ENCODE results near the gene RNU1-4.
"Not testable (repeated sequence)": the region's sequence is repeated elsewhere in the genome, so short reads cannot be mapped to it uniquely, and the experiment has no call there.

RNU1-4 gene

DNA sequence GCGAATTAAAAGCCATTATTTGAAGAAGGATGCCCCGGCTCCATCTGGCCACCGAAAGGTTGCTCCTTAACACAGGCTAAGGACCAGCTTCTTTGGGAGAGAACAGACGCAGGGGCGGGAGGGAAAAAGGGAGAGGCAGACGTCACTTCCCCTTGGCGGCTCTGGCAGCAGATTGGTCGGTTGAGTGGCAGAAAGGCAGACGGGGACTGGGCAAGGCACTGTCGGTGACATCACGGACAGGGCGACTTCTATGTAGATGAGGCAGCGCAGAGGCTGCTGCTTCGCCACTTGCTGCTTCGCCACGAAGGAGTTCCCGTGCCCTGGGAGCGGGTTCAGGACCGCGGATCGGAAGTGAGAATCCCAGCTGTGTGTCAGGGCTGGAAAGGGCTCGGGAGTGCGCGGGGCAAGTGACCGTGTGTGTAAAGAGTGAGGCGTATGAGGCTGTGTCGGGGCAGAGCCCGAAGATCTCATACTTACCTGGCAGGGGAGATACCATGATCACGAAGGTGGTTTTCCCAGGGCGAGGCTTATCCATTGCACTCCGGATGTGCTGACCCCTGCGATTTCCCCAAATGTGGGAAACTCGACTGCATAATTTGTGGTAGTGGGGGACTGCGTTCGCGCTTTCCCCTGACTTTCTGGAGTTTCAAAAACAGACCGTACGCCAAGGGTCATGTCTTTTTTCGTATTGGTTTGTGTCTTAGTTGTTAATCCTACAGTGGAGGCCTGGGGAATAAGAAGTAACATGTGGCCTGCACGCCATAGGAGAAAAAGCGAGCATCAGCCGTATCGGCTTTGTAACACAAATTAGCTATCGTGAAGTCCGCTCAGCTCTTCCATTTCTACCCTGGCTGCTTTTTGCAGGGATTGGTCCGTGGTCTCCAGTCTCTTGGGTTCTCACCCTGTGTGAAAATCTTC, at the start of gene RNU1-4:
RNU1-4 (plus strand) TSS at position 470 of the 918 bp plus-strand sequence.
- not testable (repeated sequence) for DNase-seq

DNA sequence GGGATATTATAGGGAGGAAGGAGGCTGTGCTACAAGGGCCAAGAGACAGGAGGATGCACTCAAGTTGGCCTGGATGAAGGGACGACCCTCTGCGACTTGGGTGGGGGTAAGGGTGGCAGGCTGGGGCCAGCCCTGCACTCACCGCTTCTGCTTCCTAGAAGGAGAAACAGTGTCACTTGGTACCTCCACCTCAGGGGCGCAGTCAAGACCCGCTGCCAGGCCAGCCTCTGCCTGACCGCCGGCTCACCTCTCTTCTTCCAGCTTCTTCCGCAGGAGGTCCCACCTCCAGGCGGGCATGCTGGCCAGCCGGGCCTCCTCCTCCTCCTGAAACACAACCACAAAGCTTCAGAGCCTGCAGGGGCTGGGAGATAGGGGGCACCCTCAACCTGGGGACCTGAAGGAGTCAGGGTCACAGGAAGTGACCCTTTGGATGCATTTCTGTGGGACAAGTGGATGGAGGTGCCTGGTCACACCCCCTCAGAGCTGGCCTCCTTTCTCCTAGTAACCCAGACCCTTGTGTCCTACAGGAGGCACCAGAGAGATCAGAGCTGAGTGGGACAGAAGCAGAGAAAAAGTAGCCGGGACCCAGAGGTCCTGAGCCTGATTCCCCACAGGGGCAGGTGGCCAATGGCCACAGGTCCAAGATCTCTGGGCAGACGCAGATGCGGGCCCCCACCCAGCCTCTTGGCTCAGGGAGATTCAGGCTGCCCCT, 49.2 kb upstream of the RNU1-4 start:
- not testable (repeated sequence) for DNase-seq

DNA sequence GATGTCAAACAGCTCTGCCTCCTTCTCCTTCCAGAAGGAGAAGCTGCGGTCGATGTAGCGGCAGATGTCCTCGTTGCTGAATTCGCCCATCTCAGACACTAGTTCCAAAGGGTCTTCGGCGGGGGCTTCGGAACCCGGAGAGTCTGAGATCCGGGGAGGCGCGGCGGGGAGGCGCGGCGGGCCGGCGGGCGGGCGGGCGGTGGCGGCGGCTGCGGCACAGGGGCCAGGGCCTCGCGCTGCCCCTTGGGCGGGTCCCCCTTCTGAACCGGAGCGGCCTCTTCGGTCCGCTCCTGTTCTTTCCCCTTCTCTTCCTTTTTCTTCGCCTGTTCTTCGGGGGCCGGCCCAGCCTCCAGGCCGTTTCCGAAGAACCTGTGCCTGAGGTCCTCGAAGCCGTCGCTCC, 48.0 kb upstream of the RNU1-4 start:
- not testable (repeated sequence) for DNase-seq

DNA sequence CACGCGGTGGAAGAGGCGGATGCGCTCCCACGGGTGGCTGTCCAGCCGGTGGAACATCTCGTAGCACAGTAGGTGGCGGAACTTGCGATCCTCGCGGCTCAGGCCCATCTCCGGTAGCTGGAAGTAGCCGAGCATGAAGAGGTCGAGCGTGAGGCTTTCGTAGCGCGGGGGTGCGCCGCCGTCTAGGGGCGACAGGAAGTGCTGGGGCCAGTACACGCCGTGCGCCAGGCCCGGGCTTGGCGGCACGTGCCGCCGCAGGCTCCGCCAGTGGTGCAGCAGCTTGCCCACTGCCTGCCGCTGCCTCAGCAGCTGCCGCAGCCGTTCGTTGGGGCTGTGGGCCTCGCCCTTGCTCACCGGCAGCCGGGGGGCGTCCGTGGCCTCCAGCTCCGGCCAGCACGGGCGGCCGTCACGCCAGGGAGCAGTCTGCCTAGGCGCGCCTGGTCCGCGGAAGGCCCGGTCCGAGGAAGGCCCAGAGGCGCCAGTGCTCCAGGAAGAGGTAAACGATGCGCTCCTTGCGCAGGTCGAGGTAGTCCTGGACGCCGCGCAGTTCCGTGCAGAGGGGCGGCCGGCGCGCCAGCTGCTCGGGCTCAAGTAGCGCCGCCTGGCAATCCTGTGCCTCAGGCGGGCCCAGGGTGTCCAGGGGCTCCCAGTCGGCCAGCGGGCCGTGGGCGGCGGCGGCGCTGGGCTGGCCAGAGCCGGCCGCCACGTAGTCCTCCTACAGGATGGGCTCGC, 47.4 kb upstream of the RNU1-4 start:
- DNase-seq, result not testable (repeated sequence)

DNA sequence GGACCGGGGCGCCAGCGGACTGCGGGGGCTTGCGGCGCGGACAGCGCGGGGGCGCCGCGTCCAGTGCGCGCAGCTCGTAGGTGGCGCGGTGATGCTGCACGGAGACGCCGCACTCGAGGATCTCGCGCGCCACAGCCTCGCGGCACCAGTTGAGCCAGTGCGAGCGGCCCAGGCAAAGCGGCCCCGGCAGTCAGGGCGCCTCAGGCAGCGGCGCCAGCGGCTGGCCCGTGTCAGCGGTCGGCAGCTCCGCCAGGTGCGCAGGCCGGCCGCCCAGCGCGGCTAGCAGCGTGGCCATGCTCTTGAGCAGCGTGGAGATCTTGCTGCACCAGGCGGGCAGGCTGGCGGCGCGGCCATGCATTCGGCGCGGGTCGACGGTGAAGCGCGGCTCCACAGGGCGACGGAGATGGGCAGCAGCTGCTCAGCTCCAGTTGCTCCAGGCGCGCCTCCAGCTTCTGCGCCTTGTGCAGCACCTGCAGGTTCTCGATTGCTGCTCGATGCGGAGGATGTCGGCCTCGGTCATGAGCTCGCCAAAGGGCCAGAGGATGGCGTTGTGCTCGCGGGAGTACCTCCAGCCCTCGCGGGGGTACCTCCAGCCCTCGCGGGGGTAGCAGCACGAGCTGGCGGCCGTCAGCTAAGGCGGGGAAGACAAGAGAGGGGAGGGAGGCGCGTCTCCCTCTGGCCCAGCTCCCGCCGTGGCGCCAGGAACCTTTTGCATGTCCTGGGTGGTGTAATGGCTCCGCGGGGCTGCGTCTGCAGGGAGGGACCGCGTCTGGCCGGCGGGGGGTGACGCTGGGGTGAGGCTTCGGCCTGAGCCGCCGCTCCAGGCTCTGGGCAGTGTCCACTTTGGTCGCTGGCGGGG, 46.6 kb upstream of the RNU1-4 start:
- DNase-seq, result not testable (repeated sequence)

DNA sequence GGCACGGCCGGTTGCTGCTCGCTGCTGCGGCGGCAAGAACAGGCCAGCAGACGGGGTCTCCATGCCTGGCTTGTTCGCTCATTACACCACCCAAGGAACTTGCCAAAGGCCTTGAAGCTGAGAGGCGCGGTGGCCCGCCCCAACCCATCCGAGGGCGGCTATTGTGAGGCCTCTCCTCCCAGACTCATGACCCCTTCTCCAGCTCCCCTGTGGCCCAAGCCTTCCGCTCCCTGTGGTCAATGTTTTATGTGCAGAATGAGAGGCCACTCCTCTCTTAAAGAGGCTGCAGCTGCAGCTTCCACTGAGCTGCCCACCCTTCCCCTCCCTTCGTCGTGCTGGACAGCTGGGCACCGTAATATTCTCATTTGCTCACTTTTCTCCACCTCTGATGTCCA, 46.0 kb upstream of the RNU1-4 start:
- DNase-seq, result not testable (repeated sequence)

DNA sequence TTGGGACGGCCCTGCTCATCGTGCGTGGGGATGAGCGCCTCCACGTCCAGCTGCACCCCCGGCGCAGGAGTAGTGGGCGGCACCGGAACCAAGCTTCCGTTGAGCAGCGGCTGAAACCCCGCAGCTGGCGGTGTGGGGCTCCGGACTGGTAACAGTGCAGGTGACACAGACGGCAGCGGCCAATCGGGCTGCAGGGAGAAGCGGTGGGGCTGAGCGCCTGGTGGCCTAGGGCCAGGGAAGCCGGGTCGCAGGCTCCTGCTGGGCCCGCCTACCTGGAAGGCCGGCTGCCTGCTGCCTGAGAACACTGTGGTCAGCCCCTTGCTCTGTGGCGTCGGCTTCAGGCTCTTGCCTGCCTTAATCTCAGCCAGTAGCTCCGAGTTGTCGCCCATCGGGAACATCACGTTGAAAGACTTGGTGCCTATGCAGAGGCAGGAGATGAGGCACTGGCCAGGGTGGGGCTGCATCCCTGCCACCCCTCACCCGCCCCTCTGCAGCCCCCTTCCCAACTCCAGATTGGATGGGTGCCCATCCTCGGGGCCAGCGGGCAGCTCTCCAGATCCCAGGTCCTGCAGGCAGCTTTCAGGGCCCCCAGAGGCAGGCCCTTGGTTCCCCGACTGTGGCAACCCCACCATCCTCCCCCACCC, 43.7 kb upstream of the RNU1-4 start:
- DNase-seq, result not testable (repeated sequence)

DNA sequence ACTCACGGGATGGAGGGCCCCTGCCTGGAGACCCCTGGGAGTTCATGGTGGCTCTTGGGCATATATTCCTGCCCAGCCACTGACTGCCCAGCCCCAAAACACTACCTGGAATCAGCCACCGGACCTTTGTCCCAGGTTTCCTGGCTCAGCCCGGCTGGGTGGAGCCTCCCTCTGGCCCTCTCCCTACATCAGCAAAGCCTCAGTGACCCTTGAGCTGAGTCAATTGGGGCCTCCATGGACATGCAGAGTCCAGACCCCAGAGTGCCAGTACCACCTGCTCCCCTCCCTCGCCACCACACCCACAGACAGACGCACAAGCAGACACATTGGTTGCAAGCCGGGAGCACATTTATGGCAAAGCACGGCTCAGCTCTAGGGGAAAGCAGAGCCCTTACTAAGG, 43.2 kb upstream of the RNU1-4 start:
- not testable (repeated sequence) for DNase-seq

DNA sequence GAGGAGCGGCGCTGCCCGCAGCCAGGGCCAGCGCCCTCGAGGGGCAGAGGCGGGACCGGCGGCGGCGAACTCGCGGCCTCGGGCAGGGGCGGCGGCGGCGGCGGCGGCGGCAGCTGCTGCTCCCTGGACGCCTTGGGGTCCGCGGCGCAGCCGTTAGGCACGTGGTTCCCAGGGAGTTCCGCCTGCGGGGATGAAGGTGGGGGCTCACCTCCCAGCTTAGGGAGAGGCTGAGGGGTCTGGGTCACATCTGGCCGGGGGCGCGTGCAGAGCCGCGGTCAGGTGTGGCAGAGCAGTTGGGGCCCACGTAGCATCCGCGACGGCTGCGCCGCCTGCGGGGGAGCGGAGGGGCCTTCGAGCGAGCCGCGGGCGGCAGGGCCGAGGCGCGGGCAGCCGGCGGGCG, 40.9 kb upstream of the RNU1-4 start:
- not testable (repeated sequence) for DNase-seq

DNA sequence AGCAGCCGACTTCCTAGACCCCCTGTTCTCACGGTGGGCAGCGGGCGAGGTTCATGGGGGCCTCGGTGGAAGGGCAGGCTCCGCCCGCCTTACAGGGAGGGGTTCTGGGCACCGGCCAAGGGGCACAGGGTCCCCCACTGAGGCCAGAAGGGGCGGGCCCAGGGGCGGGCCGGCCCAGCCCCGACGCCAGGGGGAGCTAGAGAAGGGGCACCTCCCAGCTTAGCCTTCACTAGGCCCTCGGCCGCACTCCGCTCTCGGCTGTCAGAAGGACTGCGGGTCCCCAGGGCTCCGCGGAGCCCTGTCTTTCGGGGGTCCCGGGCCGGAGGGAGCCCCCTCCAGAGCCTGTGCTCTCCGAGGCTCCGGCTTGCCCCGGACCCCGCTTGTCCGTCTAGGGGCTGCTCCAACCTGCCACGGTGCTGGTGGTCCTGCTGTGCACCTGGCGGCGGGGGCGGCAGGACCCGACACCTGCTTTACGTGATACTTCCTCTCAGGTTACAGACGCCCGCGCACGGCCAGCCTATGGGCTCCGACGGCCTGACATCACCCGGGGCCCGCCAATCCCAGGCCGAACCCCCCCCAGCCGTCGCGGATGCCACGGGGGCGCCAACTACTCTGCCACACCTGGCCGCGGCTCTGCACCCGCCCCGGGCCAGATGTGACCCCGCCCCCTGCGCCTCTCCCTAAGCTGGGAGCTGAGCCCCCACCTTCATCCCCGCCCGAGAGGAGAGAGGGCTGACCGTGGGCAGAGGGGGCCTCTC, 40.0 kb upstream of the RNU1-4 start:
- not testable (repeated sequence) for DNase-seq

DNA sequence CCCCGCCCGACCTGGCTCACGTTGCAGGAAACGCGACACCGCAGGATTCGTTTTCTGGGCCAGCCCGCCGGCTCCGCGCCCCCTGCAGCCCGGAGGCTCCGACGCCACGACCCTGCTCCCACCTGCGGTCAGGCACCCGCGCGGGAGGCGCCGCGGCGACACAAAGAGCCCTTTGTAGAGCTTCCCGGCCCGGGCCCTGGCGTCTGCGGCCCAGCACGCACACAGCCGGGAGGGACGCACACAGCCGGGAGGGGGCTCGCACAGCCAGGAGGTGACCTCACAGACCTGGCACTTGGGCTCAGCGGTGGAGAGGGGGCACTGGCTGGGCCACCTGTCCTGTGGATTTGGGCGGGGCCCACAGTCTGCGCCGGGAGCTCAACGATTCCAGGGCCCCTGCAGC, 39.1 kb upstream of the RNU1-4 start:
- DNase-seq, result not testable (repeated sequence)

DNA sequence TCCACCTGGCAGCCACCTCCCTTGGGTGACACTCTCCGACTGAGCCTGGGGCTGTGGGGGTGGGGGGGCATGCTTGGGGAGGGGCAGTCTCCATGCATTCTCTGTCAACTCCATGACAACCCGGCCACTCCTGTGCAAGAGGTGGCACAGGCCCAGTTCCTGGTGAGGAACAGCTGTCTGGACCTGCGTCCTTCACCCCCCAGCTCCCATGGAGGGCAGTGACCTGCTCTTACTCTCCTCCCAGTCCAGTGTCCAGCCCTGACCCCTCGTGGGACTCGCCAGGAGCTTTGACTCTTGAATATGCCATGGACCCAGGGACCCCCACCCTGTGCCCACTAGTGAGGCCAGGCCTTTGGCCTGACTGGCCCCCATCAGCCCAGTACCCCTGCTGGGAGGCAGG, 38.0 kb upstream of the RNU1-4 start:
- DNase-seq, result not testable (repeated sequence)

DNA sequence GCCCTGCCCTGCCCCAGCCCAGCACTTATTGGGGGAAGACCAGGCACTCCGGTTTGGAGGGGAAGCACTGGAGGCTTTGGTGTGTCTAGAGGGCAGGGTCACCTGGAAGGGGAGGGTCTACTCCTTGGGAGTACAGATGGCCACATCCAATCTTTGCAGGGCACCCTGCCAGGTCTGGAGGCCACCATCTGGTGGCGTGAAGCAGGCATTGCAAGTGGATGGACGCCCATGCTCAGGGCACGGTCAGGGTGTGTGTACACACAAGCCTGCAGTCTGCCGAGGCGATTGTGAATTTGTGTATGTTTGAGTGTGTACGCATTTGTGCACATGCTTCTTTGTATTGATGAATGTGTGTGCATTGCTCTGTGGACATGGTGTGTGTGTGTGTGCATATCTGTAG, 37.2 kb upstream of the RNU1-4 start:
- DNase-seq, result not testable (repeated sequence)

DNA sequence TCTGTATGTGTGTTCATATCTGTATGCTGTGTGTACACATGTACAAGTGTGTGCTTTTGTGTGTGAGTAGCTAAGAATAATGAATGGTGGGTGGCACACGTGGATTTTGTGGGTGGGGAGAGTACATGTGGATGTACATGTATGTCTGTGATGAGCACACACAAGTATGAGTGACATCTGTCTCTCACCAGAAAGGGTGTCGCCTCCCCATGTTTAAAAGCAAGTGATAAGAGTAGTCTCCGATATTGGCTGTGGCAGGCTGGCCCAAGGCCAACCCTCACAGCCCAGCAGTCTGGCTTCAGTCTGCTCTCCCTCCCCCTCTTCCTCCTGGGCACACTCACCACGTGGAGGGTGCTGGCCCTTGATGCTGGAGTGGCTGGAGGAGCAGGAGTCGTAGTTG, 36.7 kb upstream of the RNU1-4 start:
- not testable (repeated sequence) for DNase-seq

DNA sequence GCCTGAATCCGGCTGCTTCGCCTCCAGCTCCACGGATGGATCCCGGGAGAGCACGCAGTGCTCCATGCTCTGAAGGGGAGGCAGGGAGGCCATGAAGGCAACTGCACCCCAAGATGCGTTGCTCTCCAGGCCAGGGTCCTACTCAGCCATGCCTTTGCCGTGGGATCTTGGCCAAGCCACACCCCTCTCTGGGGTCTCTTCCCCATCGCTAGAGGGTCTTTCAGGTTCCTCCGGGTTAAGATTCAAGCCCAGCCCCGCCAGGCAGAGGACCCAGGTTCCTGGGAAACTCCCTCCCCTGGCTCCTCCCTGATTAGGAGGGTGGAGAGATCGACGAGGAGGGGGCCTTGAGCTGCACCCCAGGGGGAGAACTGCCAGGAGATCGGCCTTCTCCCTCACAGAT, 36.2 kb upstream of the RNU1-4 start:
- not testable (repeated sequence) for DNase-seq

DNA sequence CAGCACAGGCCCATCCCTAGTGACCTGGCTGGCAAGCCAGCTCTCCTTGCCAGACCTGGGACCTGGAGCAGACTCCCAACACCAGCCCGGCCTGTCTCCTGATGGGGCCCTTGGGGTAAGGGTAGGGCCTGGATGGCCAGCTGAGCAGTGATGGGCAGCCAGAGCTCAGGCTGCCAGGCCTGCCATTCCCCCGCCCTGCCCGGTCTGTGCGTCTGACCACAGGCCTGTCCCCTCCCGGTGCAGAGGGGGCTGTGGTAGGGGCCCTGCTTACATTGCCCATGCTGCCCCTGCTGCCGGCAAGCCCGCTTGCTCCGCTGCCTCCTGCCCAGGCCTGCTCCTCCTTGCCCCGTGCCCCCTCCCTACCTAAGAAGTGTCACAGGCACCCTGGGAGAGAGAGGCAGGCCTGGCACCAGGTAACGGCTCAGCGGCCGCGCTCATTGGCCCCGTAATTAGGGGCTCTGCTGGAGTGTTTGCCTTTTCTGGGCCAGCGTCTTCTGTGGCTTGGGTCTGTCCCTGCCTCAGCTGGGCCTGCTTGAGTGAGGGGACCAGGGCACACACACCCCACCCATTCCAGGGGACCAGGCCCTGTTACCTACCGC, 35.7 kb upstream of the RNU1-4 start:
- DNase-seq, result not testable (repeated sequence)

DNA sequence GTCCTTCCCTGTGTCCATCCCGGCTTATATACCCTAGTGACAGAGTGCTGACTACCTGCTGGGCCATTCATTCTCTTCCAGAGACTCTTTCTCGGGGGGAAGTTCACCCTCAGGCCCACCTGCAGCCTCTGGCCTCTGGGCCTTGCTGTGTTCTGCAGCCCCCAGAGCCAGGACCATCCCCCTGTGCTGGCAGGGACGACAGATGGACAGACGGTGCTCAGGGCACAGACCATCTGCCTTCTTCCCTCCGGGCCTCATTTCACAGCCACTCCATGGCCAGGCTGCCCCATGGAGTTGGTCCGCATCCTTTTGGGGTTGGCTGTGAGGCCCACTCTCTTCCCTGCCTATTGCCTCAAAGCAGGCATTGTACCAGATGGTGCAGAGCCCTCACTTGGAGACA, 34.0 kb upstream of the RNU1-4 start:
- not testable (repeated sequence) for DNase-seq

DNA sequence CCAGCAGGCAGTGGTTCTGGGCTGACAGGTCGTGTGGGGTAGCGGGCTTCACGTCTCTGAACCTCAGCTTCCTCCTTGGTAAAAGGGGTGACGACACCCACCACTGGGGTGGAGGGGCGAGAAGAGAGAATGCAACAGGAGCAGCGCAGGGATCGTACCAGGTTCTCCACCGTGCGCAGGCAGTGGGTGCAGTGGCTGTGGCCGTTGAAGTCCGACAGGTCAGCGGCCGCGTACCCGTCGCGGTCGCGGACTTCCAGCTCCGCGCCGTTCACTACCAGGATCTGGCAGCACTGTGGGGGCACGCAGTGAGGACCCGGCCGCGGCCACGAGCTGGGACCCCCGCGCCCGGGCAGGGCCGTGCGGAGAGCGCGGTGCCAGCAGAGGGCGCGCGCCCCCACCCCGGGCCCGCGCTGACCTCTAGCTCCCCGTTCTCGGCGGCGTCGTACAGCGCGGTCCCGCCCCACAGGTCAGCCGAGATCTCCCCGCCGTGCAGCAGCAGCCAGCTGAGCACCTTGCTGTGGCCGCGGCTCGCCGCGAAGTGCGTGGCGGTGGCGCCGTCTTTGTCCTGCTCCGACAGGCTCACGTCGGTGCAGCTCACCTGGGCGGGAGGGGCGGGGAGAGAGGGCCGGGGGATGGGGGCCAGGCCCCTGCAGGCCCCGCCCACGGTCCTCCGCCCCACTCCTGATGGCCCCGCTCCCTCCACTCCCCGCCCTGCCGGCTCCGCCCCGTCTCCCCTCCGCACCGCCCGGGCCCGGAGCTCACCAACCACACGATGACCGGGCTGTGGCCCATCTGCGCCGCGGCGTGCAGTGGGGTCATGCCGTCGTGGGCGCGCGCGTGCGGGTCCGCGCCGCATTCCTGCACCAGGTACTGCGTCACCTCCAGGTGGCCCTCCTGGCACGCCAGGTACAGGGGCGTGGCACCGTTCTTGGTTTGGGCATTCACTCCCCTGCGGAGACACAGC, 32.9 kb upstream of the RNU1-4 start:
- not testable (repeated sequence) for DNase-seq

DNA sequence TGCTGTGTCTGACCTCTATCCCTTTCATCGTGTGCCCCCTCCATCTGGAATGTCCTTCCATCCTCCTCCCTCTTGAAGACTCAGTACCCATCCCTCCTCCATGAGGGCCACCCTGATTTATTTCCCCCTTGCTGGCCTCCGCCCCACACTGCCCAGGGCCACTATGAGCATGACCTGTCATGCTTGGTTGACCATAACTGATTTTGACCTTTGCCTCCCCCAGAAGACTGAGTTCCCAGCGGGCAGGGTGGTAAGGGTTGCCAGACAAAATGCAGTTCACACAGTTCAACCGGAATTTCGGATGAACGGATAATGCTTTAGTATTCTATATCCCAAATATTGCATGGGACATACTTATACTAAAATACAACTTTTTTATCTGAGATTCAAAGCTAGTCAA, 31.6 kb upstream of the RNU1-4 start:
- not testable (repeated sequence) for DNase-seq
